HG02588 (cell line): ENCODE results near the gene OTOS.
A peak's percentile ranks its signal among the peaks of the same experiment; 100 is the strongest.

ENCODE experiments used
- ATAC-seq: cut with Tn5 transposase; IDR thresholded peaks from one replicate; pipeline ENCODE4 v1.9.1; 2021; ENCODE audit warnings: mild to moderate bottlenecking, moderate library complexity; ENCODE audit not compliant: unreplicated experiment

OTOS gene

DNA sequence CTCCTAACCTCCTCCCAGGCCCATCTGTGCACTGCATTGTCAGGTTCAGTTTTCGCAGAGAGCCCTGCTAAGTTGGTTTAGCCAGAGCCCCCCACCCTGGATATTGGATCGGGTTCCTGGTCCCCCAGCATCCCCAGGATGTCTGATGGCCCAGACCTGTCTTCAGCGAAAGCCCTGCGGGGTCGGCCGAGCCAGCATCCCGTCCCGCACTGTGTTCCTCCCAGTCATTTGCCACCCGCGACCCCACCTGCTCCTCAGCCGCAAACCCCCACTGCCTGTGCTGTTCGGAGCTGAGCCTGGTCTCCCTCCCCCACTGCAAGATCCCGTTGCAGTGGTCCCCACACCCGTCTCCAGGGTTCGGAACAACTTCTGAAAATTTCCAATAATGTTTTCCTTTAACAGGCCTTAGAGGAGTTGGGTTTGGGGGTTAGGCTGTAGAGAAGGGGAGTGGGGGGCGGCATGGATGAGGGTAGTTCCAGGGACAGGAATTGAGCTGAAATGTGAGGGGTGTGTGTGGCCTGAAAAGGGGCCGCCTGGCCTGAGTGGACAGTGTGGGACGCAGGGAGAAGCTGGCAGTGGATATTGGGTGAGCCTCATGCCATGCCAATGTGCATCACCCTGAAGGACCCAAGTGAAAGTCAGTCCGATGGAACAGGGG is 2.7 kb downstream of the OTOS start:
- no peak for ATAC-seq

DNA sequence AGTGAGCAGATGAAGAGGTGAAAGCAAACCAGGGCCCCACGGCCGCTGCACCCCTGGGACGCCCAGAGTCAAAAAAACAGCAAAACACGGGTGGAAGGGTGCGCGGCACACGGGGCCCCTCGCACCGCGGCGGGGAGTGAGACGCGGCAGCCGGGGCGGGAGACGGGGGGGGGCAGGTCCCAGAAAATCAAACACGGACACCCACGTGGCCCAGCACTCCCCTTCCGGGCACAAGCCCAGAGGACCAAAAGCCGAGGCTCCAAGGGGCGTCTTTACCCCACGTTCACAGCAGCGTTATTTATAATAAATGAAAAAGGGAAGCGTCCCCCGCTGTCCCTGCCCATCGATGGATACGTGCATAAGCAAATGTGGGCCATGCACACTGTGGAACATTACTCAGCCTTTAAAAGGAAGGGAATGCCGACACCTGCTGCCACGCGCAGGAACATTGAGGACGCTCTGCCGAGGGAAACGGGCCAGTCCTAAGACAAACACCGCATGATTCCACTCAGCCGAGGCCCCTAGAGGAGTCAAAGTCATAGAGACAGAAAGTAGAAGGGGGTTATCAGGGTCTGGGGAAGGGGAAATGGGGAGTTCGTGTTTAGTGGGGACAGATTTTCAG is 3.7 kb downstream of the OTOS start:
- peak; percentile 19 for ATAC-seq

DNA sequence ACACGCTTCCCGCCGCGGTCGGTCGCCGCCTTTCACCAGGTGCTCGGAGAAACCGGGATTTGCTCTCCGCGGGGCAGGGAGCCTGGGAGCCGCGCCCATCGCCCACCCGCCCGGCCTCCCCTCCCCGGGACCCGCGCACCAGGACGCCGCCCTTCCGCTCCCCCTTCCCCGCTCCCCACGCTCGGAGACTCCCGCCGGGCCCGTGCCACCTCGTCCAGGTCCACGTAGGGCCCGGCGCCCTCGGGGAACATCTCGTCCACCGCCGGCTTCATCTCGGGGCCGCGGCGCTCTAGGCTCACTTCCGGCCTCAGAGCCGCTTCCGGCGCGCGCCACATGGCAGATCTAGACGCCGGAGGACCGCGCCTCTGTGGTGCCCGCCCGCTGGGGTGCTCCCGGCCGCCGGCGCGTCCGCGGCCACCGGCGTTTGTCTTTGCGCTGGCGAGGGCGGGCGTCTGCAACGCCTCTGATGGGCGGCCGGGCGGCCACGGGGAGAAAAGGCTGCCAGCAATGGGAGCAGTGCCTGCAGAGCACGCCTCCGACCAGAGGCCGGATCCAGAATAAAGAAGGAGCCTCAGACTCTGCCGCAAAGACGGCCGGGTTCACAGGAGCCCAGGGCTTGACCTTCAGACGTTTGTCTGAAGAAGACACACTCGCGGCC is 4.3 kb downstream of the OTOS start, which contains the start of gene COPS9:
TSS of gene COPS9 (minus strand) at position 293 of the 658 bp plus-strand sequence. CDS start at position 272, 21 bp downstream.
- ATAC-seq, result peak; percentile 93

DNA sequence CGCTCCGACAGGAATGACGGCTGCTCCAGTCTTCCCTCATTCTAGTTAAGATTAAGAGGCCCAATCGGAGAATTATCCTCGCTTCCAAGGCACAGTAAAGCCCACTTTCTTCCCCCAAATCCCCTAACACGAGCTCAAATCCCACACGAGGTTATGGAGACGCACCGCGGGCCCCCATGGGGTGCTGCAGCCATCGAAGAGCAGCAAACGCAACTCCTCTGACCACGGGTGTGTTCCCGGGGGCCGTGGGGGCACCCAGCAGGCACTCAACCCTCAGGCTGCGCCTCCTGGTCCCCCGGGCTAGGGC is 4.8 kb downstream of the OTOS start:
- ATAC-seq, result peak; percentile 1

DNA sequence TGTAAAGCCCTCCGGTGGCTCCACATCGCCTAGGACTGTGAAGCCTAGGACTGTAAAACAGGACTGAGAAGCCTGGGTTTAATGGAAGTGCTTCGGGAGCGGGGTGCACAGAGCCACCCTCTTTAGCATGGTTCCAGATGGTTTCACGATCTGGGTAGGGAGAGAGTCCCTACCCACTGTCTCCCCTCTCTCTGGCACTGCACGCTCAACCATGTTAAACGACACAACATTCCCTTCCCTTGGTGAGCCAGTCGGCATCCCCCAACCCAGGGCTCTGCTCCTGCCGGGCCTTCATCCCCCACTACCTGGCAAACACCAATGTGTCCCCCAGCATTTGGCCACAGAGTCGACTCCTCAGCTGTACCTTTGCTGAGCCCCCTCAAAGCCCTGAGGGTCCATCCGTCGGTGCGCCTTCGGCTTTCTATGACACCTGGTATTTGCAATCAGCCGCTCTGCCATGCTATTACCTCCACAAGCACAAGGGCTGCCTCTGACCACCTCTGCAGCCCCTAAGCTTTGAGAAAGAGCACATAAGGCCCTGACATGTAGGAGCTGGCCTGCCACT is 5.4 kb downstream of the OTOS start:
- no peak for ATAC-seq

DNA sequence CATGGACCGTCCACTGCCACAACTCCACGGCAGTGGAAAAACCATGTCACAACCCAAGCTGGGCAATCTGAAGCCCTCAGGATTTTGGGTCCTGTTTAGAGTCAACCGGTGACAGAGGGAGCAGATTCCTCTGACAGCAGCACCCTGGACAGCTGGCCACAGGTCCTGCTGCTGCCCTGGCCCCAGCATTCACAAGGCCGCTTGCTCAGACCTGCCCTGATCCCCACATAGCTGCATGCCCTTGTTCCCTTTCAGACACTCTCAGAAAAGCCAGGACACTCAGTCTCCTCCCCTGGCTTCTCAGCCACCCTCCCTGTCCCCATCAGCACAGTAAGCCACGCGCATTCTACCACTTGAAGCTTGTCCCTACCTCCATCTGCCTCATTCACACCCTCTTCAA is 6.0 kb downstream of the OTOS start:
- no peak for ATAC-seq

GRCh38 chr2:240133401-240133800 is 7.1 kb downstream of the OTOS start:
- no peak for ATAC-seq

GRCh38 chr2:240132651-240132980 is 7.8 kb downstream of the OTOS start:
- no peak for ATAC-seq

DNA sequence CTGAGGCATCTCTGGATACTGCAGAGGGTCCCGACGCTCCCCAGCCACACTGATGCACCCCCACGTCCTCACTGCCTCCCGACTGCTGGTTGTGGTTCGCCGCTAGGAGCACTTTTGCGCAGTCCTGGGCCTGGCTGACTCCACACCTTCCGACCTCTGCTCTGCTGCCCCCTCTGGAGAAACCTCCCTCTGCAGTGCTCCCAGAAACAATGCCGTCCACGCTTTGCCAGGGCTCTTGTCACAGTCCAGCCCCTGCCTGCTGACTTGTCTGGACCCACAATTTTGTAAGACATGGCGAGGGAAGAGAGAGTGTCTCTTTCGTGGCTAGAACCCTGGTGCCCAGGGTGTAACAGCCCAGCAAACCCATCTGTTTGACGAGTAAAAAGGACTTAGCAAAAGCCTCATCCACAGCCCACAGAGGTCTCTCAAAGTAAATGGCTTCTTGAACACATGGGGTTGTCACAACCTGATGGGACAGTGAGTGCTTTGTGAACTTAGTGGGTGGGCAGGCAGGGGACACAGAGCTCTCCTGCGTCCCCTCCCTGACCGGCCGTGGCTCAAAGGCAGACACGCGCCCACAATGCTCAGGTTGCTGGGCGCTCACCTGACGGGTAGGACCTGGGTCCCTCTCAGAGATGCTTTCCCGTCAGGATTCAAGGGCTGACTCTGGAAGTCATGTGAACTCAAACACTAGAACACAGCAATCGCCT is 8.4 kb downstream of the OTOS start:
- no peak for ATAC-seq

- ATAC-seq, result no peak
These were observed 9.2 kb downstream of the OTOS start for GRCh38 chr2:240131296-240131695.

DNA sequence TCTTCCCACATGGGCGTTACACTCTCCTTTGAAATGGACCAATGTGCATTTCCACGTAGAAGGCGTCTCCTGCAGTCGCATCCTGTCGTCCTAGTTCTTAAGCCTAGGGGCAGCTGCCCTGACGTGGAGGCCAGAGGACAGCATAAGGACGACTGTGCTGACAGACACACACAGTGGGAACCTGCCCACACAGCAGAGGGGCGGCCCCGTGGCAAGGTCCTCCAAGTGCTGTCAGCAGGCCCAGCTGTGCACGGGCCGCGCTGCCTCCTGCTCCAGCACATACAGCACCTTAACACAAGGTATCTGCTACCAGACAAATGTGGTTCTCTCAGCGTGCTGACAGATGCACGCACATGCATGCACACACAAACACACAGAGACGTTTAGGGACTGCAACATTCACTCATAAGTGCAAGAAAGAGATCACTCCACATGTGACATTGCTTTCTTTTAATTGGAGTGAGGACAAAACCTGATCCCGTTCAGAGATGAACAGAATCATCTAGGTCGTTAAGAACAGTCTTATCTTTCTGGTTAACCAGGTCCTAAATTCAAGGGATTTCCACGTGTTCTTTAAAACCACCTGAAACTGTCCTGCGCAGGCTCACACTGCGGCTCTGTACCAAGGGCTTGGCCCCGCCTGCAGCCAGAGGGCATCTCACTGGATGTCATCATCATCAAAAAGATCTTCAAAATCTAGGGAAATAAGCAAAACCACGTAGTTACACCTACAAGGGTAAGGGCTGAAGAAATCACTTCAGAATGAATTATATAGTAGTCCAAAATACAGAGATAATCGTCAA is 9.9 kb downstream of the OTOS start:
- ATAC-seq, result no peak

- no peak for ATAC-seq
These were observed 10.6 kb downstream of the OTOS start for GRCh38 chr2:240129731-240130392.

DNA sequence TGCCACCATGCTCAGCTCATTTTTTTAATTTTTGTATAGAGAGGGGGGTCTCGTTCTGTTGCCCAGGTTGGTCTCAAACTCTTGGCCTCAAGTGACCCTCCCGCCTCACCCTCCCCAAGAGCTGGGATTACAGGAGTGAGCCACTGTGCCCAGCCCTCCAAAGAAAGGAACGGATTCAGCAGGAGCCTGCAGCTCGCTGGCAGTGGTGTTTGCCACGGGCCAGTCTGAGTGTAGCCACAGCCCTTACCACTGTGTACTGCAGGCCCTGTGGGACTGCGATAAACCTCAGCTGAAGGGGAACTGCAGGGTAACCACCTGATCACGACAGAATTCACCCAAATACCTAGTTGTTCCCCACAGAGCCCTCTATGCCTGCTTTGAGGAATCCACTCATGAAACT is 11.1 kb downstream of the OTOS start:
- ATAC-seq, result no peak

DNA sequence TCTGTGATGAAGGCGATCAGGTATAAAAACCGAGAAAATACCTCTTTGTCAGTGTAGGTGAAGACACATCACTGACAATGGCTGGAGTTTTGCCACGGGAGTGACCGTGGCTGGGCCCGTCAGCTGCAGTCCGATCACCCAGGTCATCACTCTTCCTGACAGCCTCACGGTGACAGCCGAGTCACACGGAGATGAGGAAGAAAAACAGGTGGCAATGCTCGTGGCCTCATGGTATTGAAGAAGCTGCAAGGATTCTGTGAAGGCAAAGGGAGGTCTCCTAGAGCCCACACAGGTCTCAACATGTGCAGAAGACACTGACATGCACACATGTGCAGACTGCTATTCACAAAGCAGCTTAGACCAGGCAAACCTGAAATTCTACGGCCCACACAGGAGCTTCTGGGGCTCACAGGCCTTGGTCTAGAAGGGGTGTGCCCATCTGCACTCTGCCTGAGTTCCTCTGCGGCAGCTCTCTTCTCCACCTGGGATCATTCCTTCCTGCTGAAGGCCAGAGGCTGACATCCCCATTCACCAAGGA is 11.8 kb downstream of the OTOS start:
- no peak for ATAC-seq

- no peak for ATAC-seq
These were observed 12.4 kb downstream of the OTOS start for GRCh38 chr2:240127911-240128607.

- no peak for ATAC-seq
These were observed 13.2 kb downstream of the OTOS start for GRCh38 chr2:240127191-240127750.

GRCh38 chr2:240126731-240127130 is 13.7 kb downstream of the OTOS start:
- ATAC-seq, result no peak

DNA sequence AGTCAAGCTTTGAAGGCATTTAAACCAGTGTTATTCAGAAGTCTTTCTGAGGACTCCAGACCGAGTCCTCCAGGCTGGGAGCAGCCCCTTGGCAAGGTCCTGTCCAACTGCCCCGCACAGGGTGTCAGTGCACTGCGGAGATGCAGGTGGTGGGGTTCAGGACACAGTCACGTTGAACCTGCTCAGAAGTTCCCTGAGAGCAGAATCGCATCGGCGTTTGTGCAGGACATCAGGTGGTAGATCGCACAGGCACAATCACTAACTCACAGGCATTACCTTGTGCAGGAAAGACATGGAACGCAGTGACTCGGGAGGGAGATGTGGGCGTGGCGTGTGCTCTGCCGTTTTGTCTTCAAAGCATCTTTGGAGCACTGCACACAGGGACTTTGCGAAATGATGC is 14.7 kb downstream of the OTOS start:
- ATAC-seq, result no peak

GRCh38 chr2:240124651-240125030 is 15.8 kb downstream of the OTOS start:
- ATAC-seq, result no peak
